B cell (primary cell): ENCODE measurements around the gene NFILZ. TPM values are rescaled to one million over a fixed set of nuclear protein-coding genes. Genes with fewer than 3 reads are reported as not detected.

Source experiments
- ATAC-seq: fragments of 200-7000 bp; cut with Tn5 transposase; one replicate; pipeline ENCODE4 v1.10.0; 2021; ENCODE audit warnings: low read depth, mild to moderate bottlenecking, moderate number of reproducible peaks, moderate library complexity
- CTCF ChIA-PET: fragments of 350-600 bp; sonication (Branson Sonifier 250); formaldehyde crosslinking; loops from one replicate; lab custom pipeline; 2021; ENCODE audit warnings: antibody characterized with exemption, inconsistent platforms; lab: Charles Lee
- POLR2A ChIA-PET: fragments of 350-600 bp; sonication (Branson Sonifier 250); formaldehyde crosslinking; loops from one replicate; lab custom pipeline; 2021; ENCODE audit warnings: antibody characterized with exemption; lab: Charles Lee
- DNase-seq: peaks from one replicate; pipeline ENCODE4 v3.0.0; 2013
- H2AFZ ChIP-seq: 2 replicates; pipeline ENCODE4 v1.6.1; 2012; ENCODE audit warnings: mild to moderate bottlenecking, low read depth, low read length; ENCODE audit not compliant: insufficient read depth, poor library complexity, severe bottlenecking
- H3K27ac ChIP-seq, 2 donors: 1 replicate in 1 of 2; 2 replicates in 1 of 2; pipeline ENCODE4 v1.5.1; 2012 to 2013; ENCODE audit warnings: low read length in 2 of 2, mild to moderate bottlenecking in 2 of 2, moderate library complexity in 1 of 2
- H3K27me3 ChIP-seq, 4 experiments: fragments of 200-600 bp in 1 of 4; sonication (generic) in 1 of 4; replicated peaks in 1 of 4; 1 replicate in 2 of 4; 2 replicates in 2 of 4; pipeline versions ENCODE4 v1.6.1 to v1.7.0; 2013 to 2016; ENCODE audit warnings: low read length in 3 of 4, mild to moderate bottlenecking in 2 of 4, mixed read lengths in 1 of 4, moderate library complexity in 1 of 4; ENCODE audit not compliant: insufficient read depth in 4 of 4, control insufficient read depth in 3 of 4; ENCODE audit errors: control extremely low read depth in 1 of 4
- H3K36me3 ChIP-seq, 2 experiments: replicated peaks in 1 of 2; 1 replicate in 1 of 2; 2 replicates in 1 of 2; pipeline versions ENCODE4 v1.6.1 to v1.7.1; 2013; ENCODE audit warnings: low read length in 1 of 2; ENCODE audit not compliant: insufficient read depth in 2 of 2, control insufficient read depth in 1 of 2; ENCODE audit errors: control extremely low read depth in 1 of 2, extremely low read depth in 1 of 2
- H3K4me1 ChIP-seq, 2 donors: fragments of 200-600 bp in 1 of 2; sonication (generic) in 1 of 2; 1 replicate in 1 of 2; 2 replicates in 1 of 2; pipeline versions ENCODE4 v1.5.1 to v1.6.1; 2013 to 2017; ENCODE audit warnings: low read length in 2 of 2; ENCODE audit not compliant: control insufficient read depth in 2 of 2, insufficient read depth in 2 of 2
- H3K4me2 ChIP-seq: replicated peaks from 2 replicates; pipeline ENCODE3; 2012; ENCODE audit warnings: mild to moderate bottlenecking, low read depth, low read length; ENCODE audit not compliant: poor library complexity, severe bottlenecking
- H3K4me3 ChIP-seq, 5 experiments: fragments of 200-600 bp in 1 of 5; sonication (generic) in 1 of 5; 1 replicate in 3 of 5; 2 replicates in 2 of 5; pipeline versions ENCODE4 v1.5.1 to v1.7.0; 2011 to 2016; ENCODE audit warnings: low read length in 4 of 5, mild to moderate bottlenecking in 4 of 5, low read depth in 2 of 5, control low read depth in 1 of 5, moderate library complexity in 1 of 5; ENCODE audit not compliant: insufficient read depth in 1 of 5; ENCODE audit errors: control extremely low read depth in 1 of 5, extremely low read depth in 1 of 5
- H3K79me2 ChIP-seq: fragments of 200-600 bp; sonication (generic); one replicate; pipeline ENCODE4 v1.6.0; 2016; ENCODE audit warnings: low read length; ENCODE audit not compliant: control insufficient read depth, insufficient read depth
- H3K9ac ChIP-seq: fragments of 200-600 bp; sonication (generic); 2 replicates; pipeline ENCODE4 v1.6.1; 2017; ENCODE audit warnings: mild to moderate bottlenecking, low read length, moderate library complexity
- H3K9me3 ChIP-seq, 3 donors: one replicate each; pipeline versions ENCODE4 v1.6.1 to v1.7.1; 2013; ENCODE audit warnings: low read length in 2 of 3; ENCODE audit not compliant: control insufficient read depth in 2 of 3, insufficient read depth in 1 of 3; ENCODE audit errors: control extremely low read depth in 1 of 3
- H4K20me1 ChIP-seq: 2 replicates; pipeline ENCODE4 v1.6.0; 2012; ENCODE audit warnings: mild to moderate bottlenecking, low read length; ENCODE audit not compliant: insufficient read depth, control insufficient read depth, poor library complexity, severe bottlenecking
- H3K27ac Mint-ChIP-seq: one replicate; pipeline ENCODE4 v1.8.0; 2021; ENCODE audit warnings: mixed read lengths
- H3K27me3 Mint-ChIP-seq: one replicate; pipeline ENCODE4 v1.8.0; 2021; ENCODE audit warnings: mixed read lengths
- H3K4me1 Mint-ChIP-seq: one replicate; pipeline ENCODE4 v1.8.0; 2021; ENCODE audit warnings: mixed read lengths
- H3K4me3 Mint-ChIP-seq: one replicate; pipeline ENCODE4 v1.8.0; 2021; ENCODE audit warnings: mixed read lengths
- H3K9me3 Mint-ChIP-seq: one replicate; pipeline ENCODE4 v1.8.0; 2022; ENCODE audit warnings: mixed read lengths; ENCODE audit not compliant: insufficient read depth
- EZH2 ChIP-seq: IDR thresholded peaks from 2 replicates; pipeline ENCODE4 v1.6.1; 2012; ENCODE audit warnings: borderline replicate concordance, low read depth, mild to moderate bottlenecking, moderate library complexity, low read length; ENCODE audit not compliant: insufficient read depth, poor library complexity, severe bottlenecking
- WGBS: methylation state at CpG from one replicate; pipeline ENCODE4 v1.1.5; 2013; ENCODE audit warnings: missing lambda C conversion rate; ENCODE audit not compliant: insufficient coverage; 5-methylcytosine and 5-hydroxymethylcytosine counted together
- intact Hi-C: fragments of 100-400 bp; cut with micrococcal nuclease; formaldehyde crosslinking; loops from one replicate; pipeline ENCODE4 v1.10.0; 2022
- polyA plus RNA-seq: library from polyadenylated mRNA; depleted of rRNA; stranded (reverse); fragments of >200 nt; gene quantifications from 2 replicates; pipeline ENCODE4 v1.2.3, GENCODE V29; 2012
- total RNA-seq, 2 donors: library from RNA; stranded (reverse); fragments of 120-200 nt in 1 of 2; gene quantifications; 1 replicate in 1 of 2; 2 replicates in 1 of 2; pipeline versions ENCODE4 v1.2.3 to v1.2.4, GENCODE V29; 2013 to 2022
- TF ChIP-seq, protein P1 (sequence below): fragments of 200-600 bp; IDR thresholded peaks from one replicate; pipeline ENCODE4 v1.8.0; 2022; ENCODE audit warnings: antibody characterized with exemption, mild to moderate bottlenecking

NFILZ gene
- total and polyA plus RNA-seq, 2 donors (not counting 1 experiment from before 2014, with no cell fraction given): not detected

DNA sequence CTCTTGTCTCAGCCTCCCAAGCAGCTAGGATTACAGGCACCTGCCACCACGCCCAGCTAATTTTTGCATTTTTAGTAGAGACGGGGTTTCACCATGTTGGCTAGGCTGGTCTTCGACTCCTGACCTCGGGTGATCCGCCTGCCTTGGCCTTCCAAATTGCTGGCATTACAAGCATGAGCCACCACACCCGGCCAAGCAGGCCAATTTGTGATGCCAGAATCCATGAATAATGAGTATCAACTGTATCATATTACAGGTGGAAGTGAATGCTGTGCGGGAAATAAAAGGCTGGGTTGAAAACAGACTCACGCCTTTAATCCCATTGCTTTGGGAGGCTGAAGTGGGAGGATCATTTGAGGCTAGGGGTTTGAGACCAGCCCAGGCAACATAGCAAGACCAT, 3.6 kb upstream of the NFILZ start:
- Mint-ChIP-seq H3K4me3 (no peak overlapping the region), H3K27me3 (no peaks in the 10 kb centered on the region), H3K4me1 (no peaks in the 10 kb centered on the region), H3K9me3 (no peaks in the 10 kb centered on the region), H3K27ac (no peak overlapping the region)
- H3K27me3 ChIP-seq: peaks cover 0 to 3% (median 0%) of the 10 kb centered on the region in 4 experiments
- H4K20me1 ChIP-seq: no peaks in the 10 kb centered on the region
- no peak overlapping the region for H3K4me3 ChIP-seq
- H3K79me2 ChIP-seq: no peaks in the 10 kb centered on the region
- ATAC-seq (no peak), DNase-seq (no peak)
- H3K36me3 ChIP-seq: no peaks in the 10 kb centered on the region
- ChIA-PET POLR2A (no interaction called here), CTCF (no interaction called here)
- no peak overlapping the region for H3K27ac ChIP-seq
- 100% methylated on average over 3 of the region's 8 CpGs for WGBS
- intact Hi-C loops: no loop called here
- H3K9ac ChIP-seq: no peak overlapping the region
- H2AFZ ChIP-seq: no peak overlapping the region
- no peaks in the 10 kb centered on the region for H3K4me1 ChIP-seq
- TF ChIP-seq, protein P1, sequence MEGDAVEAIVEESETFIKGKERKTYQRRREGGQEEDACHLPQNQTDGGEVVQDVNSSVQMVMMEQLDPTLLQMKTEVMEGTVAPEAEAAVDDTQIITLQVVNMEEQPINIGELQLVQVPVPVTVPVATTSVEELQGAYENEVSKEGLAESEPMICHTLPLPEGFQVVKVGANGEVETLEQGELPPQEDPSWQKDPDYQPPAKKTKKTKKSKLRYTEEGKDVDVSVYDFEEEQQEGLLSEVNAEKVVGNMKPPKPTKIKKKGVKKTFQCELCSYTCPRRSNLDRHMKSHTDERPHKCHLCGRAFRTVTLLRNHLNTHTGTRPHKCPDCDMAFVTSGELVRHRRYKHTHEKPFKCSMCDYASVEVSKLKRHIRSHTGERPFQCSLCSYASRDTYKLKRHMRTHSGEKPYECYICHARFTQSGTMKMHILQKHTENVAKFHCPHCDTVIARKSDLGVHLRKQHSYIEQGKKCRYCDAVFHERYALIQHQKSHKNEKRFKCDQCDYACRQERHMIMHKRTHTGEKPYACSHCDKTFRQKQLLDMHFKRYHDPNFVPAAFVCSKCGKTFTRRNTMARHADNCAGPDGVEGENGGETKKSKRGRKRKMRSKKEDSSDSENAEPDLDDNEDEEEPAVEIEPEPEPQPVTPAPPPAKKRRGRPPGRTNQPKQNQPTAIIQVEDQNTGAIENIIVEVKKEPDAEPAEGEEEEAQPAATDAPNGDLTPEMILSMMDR: no peak
- no peak for TF ChIP-seq EZH2
- H3K4me2 ChIP-seq: no peak overlapping the region
- peaks cover 0 to 2% (median 0%) of the 10 kb centered on the region in 3 donors for H3K9me3 ChIP-seq

GRCh38 chr19:8629184-8629583, 1.2 kb upstream of the NFILZ start:
- Histone ChIP-seq H3K4me1 (no peaks in the 10 kb centered on the region), H3K4me2 (no peak overlapping the region), H3K9me3 (no peaks in the 10 kb centered on the region), H3K4me3 (no peak overlapping the region), H3K27me3 (peaks cover 0 to 3% (median 0%) of the 10 kb centered on the region in 4 experiments), H3K36me3 (no peaks in the 10 kb centered on the region), H3K9ac (no peak overlapping the region), H2AFZ (no peak overlapping the region), H3K27ac (no peak overlapping the region), H4K20me1 (no peaks in the 10 kb centered on the region), H3K79me2 (no peaks in the 10 kb centered on the region)
- no peaks in the 10 kb centered on the region for H3K9me3 Mint-ChIP-seq
- DNase-seq (no peak), ATAC-seq (no peak)
- H3K27ac Mint-ChIP-seq: no peak overlapping the region
- no peaks in the 10 kb centered on the region for H3K27me3 Mint-ChIP-seq
- no peak overlapping the region for H3K4me3 Mint-ChIP-seq
- ChIA-PET CTCF (no interaction called here), POLR2A (no interaction called here)
- intact Hi-C loops: no loop called here
- no peak for TF ChIP-seq EZH2
- TF ChIP-seq, protein P1: no peak
- no peaks in the 10 kb centered on the region for H3K4me1 Mint-ChIP-seq
- 92% methylated on average over 1 of the region's 2 CpGs for WGBS
